T-cell (primary cell): ENCODE results near the gene KCNJ16. TPM values are rescaled to one million over a fixed set of nuclear protein-coding genes. Genes with fewer than 3 reads are reported as not detected.

ENCODE experiments used
- ATAC-seq, 4 experiments: fragments of 200-7000 bp in 3 of 4; fragments of 150-1000 bp in 1 of 4; cut with Tn5 transposase; replicated peaks in 1 of 4; 1 replicate in 3 of 4; 2 replicates in 1 of 4; pipeline ENCODE4 v1.10.0; 2021; ENCODE audit warnings: moderate library complexity in 3 of 4, mild to moderate bottlenecking in 2 of 4, moderate number of reproducible peaks in 1 of 4
- CTCF ChIA-PET, 2 donors: fragments of 300-600 bp; sonication (Branson Sonifier 250); formaldehyde crosslinking; loops; one replicate each; lab custom pipeline; 2022; ENCODE audit warnings: antibody characterized with exemption in 2 of 2; lab: Charles Lee
- POLR2A ChIA-PET, 2 donors: fragments of 300-600 bp; sonication (Branson Sonifier 250); formaldehyde crosslinking; loops; one replicate each; lab custom pipeline; 2022; ENCODE audit warnings: antibody characterized with exemption in 2 of 2; lab: Charles Lee
- DNase-seq, 35 experiments: peaks; one replicate each; pipeline versions ENCODE4 v3.0.0 to v3.0.0-alpha.2; 2013 to 2023
- H3K27ac ChIP-seq: one replicate; pipeline ENCODE4 v1.5.1; 2013; ENCODE audit warnings: low read length
- H3K27me3 ChIP-seq, 2 experiments: replicated peaks in 1 of 2; 1 replicate in 1 of 2; 2 replicates in 1 of 2; pipeline versions ENCODE4 v1.6.1 to v1.7.0; 2013; ENCODE audit warnings: low read length in 1 of 2, mixed read lengths in 1 of 2; ENCODE audit not compliant: control insufficient read depth in 2 of 2, insufficient read depth in 2 of 2; ENCODE audit errors: extremely low read depth in 1 of 2
- H3K36me3 ChIP-seq, 2 donors: 1 replicate in 1 of 2; 2 replicates in 1 of 2; pipeline versions ENCODE4 v1.6.1 to v1.7.0; 2013; ENCODE audit warnings: low read length in 1 of 2; ENCODE audit not compliant: control insufficient read depth in 2 of 2, insufficient read depth in 1 of 2; ENCODE audit errors: extremely low read depth in 1 of 2
- H3K4me1 ChIP-seq, 2 experiments: 1 replicate in 1 of 2; 2 replicates in 1 of 2; pipeline versions ENCODE4 v1.6.1 to v1.7.0; 2013; ENCODE audit warnings: low read length in 2 of 2, mixed read lengths in 1 of 2; ENCODE audit not compliant: insufficient read depth in 2 of 2, control insufficient read depth in 1 of 2; ENCODE audit errors: extremely low read depth in 1 of 2
- H3K4me3 ChIP-seq, 2 donors: 1 replicate in 1 of 2; 2 replicates in 1 of 2; pipeline versions ENCODE4 v1.5.1 to v1.7.0; 2013; ENCODE audit warnings: mild to moderate bottlenecking in 2 of 2, low read length in 1 of 2, moderate library complexity in 1 of 2; ENCODE audit not compliant: control insufficient read depth in 1 of 2; ENCODE audit errors: extremely low read depth in 1 of 2
- H3K9me3 ChIP-seq: 2 replicates; pipeline ENCODE4 v1.7.0; 2013
- H3K27ac Mint-ChIP-seq, 2 donors: one replicate each; pipeline ENCODE4 v1.8.0; 2020 to 2021; ENCODE audit warnings: mild to moderate bottlenecking in 2 of 2, mixed read lengths in 2 of 2
- H3K27me3 Mint-ChIP-seq, 2 donors: one replicate each; pipeline ENCODE4 v1.8.0; 2021 to 2022; ENCODE audit warnings: mixed read lengths in 2 of 2
- H3K36me3 Mint-ChIP-seq: one replicate; pipeline ENCODE4 v1.8.0; 2021; ENCODE audit warnings: mixed read lengths
- H3K4me1 Mint-ChIP-seq, 3 donors: one replicate each; pipeline ENCODE4 v1.8.0; 2020 to 2022; ENCODE audit warnings: mixed read lengths in 3 of 3, mild to moderate bottlenecking in 1 of 3
- H3K4me3 Mint-ChIP-seq, 3 donors: one replicate each; pipeline ENCODE4 v1.8.0; 2020 to 2022; ENCODE audit warnings: mild to moderate bottlenecking in 3 of 3, mixed read lengths in 3 of 3, moderate library complexity in 3 of 3
- H3K9me3 Mint-ChIP-seq, 3 donors: one replicate each; pipeline ENCODE4 v1.8.0; 2020 to 2022; ENCODE audit warnings: mixed read lengths in 3 of 3
- WGBS: methylation state at CpG from one replicate; pipeline ENCODE4 v1.1.5; 2013; ENCODE audit warnings: missing lambda C conversion rate; ENCODE audit not compliant: insufficient coverage; 5-methylcytosine and 5-hydroxymethylcytosine counted together
- total RNA-seq, 35 experiments: library from RNA in 6 of 35; stranded (reverse) in 6 of 35; fragments of 120-200 nt in 1 of 35; gene quantifications; one replicate each; pipeline versions ENCODE4 v1.2.1 to v1.2.4 and lab custom pipeline; 2013 to 2026

The KCNJ16 gene
- total RNA-seq, 5 donors from 2014 or later (not counting 1 experiment from before 2014, with no cell fraction given) = not detected

DNA sequence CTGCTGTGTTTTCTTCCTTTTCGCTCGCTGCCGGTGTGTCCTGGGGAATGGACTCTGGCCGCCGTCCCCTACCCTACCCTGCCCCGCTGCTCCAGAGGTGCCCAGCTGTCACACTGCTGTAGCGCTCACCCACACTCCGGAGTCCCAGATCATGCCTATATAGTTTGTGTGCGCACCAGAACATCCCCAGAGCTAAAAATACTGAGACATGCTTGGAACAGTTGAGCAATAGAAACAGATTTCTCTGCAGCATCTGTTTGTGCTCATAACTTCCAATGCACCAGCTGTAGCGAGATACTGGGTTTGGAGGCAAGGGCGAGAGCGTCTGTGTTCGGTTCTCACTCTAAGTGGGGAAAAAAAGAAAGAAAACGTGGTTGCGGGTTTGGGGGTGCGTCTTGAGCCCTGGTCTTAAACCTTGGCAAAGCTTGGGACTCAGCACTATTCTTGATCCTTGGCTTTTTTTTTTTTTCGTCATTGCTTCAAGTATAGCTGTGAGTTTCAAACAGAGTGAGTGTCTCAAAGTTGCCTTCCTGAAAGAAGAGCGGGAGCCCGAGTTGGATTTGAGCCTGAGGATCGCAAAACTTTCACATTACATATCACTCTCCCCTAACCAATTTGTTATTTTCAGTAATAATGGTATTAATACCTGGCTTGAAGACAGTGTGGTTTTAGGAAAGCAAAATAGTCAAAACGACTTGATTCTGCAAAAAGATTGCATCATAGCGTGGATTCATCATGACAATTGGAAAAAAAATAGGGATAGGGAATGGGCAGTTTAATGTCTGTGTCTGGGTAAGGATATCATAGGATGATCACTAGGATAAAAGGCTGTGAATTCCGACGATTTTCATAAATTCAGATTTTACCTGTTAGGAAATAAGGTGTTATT lies 94.9 kb downstream of the KCNJ16 start:
- ATAC-seq = peak in 1 of 4 experiments; percentile 10
- H3K9me3 Mint-ChIP-seq = no peaks in the 10 kb centered on the region
- no peak for DNase-seq
- H3K4me3 Mint-ChIP-seq = peak overlapping the region; percentile 2 to 76 (median 42)
- CTCF ChIA-PET = no interaction called here
- Histone ChIP-seq H3K27ac (no peak overlapping the region), H3K4me1 (peaks cover 5 to 17% of the 10 kb centered on the region in 2 experiments), H3K9me3 (no peaks in the 10 kb centered on the region), H3K36me3 (no peaks in the 10 kb centered on the region), H3K4me3 (peak overlapping the region in 1 of 2 donors; percentile 68), H3K27me3 (peaks cover 2 to 16% of the 10 kb centered on the region in 2 experiments)
- WGBS = 9% methylated on average over 16 of the region's 24 CpGs
- peaks cover 46 to 57% of the 10 kb centered on the region in 2 donors for H3K27me3 Mint-ChIP-seq
- no peak overlapping the region for H3K27ac Mint-ChIP-seq
- H3K36me3 Mint-ChIP-seq = no peaks in the 10 kb centered on the region
- H3K4me1 Mint-ChIP-seq = peaks cover 16 to 20% (median 16%) of the 10 kb centered on the region in 3 donors
- POLR2A ChIA-PET = no interaction called here

DNA sequence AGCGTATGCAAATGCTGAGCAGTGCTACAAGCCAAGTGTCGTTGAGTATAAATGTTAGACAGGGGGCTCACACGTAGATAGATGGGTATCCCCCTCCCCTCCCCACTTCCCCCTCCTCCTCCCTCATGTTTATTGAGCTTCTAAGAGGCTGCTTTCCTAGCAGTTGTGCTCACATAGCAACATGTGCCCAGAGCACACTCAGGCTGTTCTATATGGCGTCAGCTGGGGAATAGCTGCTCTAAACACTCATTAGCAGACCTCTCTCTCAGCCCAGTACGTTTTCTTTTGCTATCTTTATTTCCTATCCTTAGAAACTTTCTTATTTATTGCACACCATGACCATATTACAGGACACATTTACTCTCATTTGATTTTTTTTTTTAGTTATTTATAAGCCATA lies 96.1 kb downstream of the KCNJ16 start:
- 100% methylated on average over 1 of the region's 5 CpGs for WGBS
- POLR2A ChIA-PET = no interaction called here
- Mint-ChIP-seq H3K27me3 (peaks cover 46 to 54% of the 10 kb centered on the region in 2 donors), H3K4me1 (peaks cover 16 to 20% (median 16%) of the 10 kb centered on the region in 3 donors), H3K36me3 (no peaks in the 10 kb centered on the region), H3K4me3 (no peak overlapping the region), H3K9me3 (peaks cover 0 to 6% (median 0%) of the 10 kb centered on the region in 3 donors), H3K27ac (no peak overlapping the region)
- H3K27ac ChIP-seq = no peak overlapping the region
- ATAC-seq (no peak), DNase-seq (no peak)
- H3K4me1 ChIP-seq = peaks cover 5 to 17% of the 10 kb centered on the region in 2 experiments
- no peak overlapping the region for H3K4me3 ChIP-seq
- peaks cover 2 to 16% of the 10 kb centered on the region in 2 experiments for H3K27me3 ChIP-seq
- CTCF ChIA-PET = interaction anchor here in 1 of 2 donors (0.5 kb wide), 1 partner anchor 23 kb away, joined by 4 read pairs; no protein-coding TSS in a partner anchor
- no peaks in the 10 kb centered on the region for H3K36me3 ChIP-seq
- H3K9me3 ChIP-seq = no peaks in the 10 kb centered on the region

- Histone ChIP-seq H3K27me3 (peaks cover 2 to 16% of the 10 kb centered on the region in 2 experiments), H3K4me1 (peaks cover 5 to 17% of the 10 kb centered on the region in 2 experiments), H3K27ac (no peak overlapping the region), H3K9me3 (no peaks in the 10 kb centered on the region), H3K36me3 (no peaks in the 10 kb centered on the region), H3K4me3 (no peak overlapping the region)
- Mint-ChIP-seq H3K27ac (no peak overlapping the region), H3K9me3 (peaks cover 0 to 6% (median 0%) of the 10 kb centered on the region in 3 donors), H3K4me3 (no peak overlapping the region), H3K36me3 (no peaks in the 10 kb centered on the region), H3K4me1 (peaks cover 16 to 20% (median 16%) of the 10 kb centered on the region in 3 donors), H3K27me3 (peaks cover 42 to 46% of the 10 kb centered on the region in 2 donors)
- DNase-seq (no peak), ATAC-seq (no peak)
- POLR2A ChIA-PET = no interaction called here
- CTCF ChIA-PET = no interaction called here
- no CpG with 5 or more reads among the region's 2 CpGs for WGBS
Measured at GRCh38 chr17:70172449-70172848, 97.4 kb downstream of the KCNJ16 start.

- H3K27me3 ChIP-seq = peaks cover 2 to 16% of the 10 kb centered on the region in 2 experiments
- Mint-ChIP-seq H3K36me3 (no peaks in the 10 kb centered on the region), H3K4me3 (no peak overlapping the region), H3K27me3 (peaks cover 38 to 42% of the 10 kb centered on the region in 2 donors), H3K4me1 (peaks cover 16 to 18% (median 16%) of the 10 kb centered on the region in 3 donors), H3K9me3 (peaks cover 0 to 6% (median 0%) of the 10 kb centered on the region in 3 donors), H3K27ac (no peak overlapping the region)
- ChIA-PET POLR2A (no interaction called here), CTCF (no interaction called here)
- ATAC-seq (no peak), DNase-seq (no peak)
- no CpG with 5 or more reads among the region's 2 CpGs for WGBS
- H3K4me1 ChIP-seq = peaks cover 4 to 16% of the 10 kb centered on the region in 2 experiments
- no peaks in the 10 kb centered on the region for H3K9me3 ChIP-seq
- no peak overlapping the region for H3K4me3 ChIP-seq
- no peak overlapping the region for H3K27ac ChIP-seq
- no peaks in the 10 kb centered on the region for H3K36me3 ChIP-seq
Measured at GRCh38 chr17:70172923-70173322, 97.9 kb downstream of the KCNJ16 start.

DNA sequence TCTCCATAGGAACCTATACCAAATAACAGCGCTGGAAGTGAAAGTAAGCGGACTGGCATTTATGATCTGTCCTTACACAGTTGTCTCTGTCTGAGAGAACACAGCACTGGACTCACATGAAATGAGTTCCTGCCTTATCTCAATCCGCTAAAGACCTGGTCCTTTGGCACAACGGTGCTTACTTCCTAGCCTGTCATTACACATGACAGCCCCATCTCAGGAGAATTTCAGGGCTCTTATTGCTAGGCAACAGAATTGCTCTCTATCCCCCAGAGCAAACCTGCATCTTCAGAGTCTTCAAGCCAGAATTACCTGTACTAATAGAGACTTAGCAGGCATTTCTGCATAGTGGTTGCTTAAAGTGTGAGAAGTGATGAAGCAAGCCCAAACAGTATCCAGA lies 98.7 kb downstream of the KCNJ16 start:
- DNase-seq (no peak), ATAC-seq (no peak)
- Mint-ChIP-seq H3K4me3 (no peak overlapping the region), H3K9me3 (peaks cover 0 to 6% (median 0%) of the 10 kb centered on the region in 3 donors), H3K27me3 (peaks cover 32 to 39% of the 10 kb centered on the region in 2 donors), H3K36me3 (no peaks in the 10 kb centered on the region), H3K4me1 (peaks cover 8 to 10% (median 10%) of the 10 kb centered on the region in 3 donors), H3K27ac (no peak overlapping the region)
- no peaks in the 10 kb centered on the region for H3K9me3 ChIP-seq
- no peak overlapping the region for H3K4me3 ChIP-seq
- ChIA-PET CTCF (no interaction called here), POLR2A (no interaction called here)
- H3K36me3 ChIP-seq = no peaks in the 10 kb centered on the region
- no peak overlapping the region for H3K27ac ChIP-seq
- peaks cover 4 to 10% of the 10 kb centered on the region in 2 experiments for H3K4me1 ChIP-seq
- 89% methylated on average over 3 of the region's 4 CpGs for WGBS
- peaks cover 2 to 12% of the 10 kb centered on the region in 2 experiments for H3K27me3 ChIP-seq

- Mint-ChIP-seq H3K4me3 (no peak overlapping the region), H3K4me1 (no peaks in the 10 kb centered on the region), H3K36me3 (no peaks in the 10 kb centered on the region), H3K9me3 (no peaks in the 10 kb centered on the region), H3K27ac (no peak overlapping the region), H3K27me3 (peaks cover 13 to 14% of the 10 kb centered on the region in 2 donors)
- ChIA-PET POLR2A (no interaction called here), CTCF (interaction anchor here in 1 of 2 donors (0.7 kb wide), 1 partner anchor 288 kb away, joined by 3 read pairs; no protein-coding TSS in a partner anchor)
- Histone ChIP-seq H3K27ac (no peak overlapping the region), H3K4me1 (no peaks in the 10 kb centered on the region), H3K27me3 (no peaks in the 10 kb centered on the region), H3K9me3 (no peaks in the 10 kb centered on the region), H3K4me3 (no peak overlapping the region), H3K36me3 (no peaks in the 10 kb centered on the region)
- WGBS = no CpG with 5 or more reads among the region's 5 CpGs
- DNase-seq (no peak), ATAC-seq (no peak)
Measured at GRCh38 chr17:70181376-70181775, 106.4 kb downstream of the KCNJ16 start.
